ENCODE results near the gene CEBPE. TPM values are rescaled to one million over a fixed set of nuclear protein-coding genes. Genes with fewer than 3 reads are reported as not detected.

CEBPE gene
- total RNA-seq, 2 experiments from 2014 or later, result 1.1 to 2.3 TPM

- BruUV-seq (replicated peaks), result no TSS peak
- POLR2A ChIA-PET, result no interaction called here
- intact Hi-C loops (cut with micrococcal nuclease; ENCODE audit: unreplicated experiment), result no loop called here
Measured at GRCh38 chr14:23137813-23138535, 18.9 kb upstream of the CEBPE start.

GRCh38 chr14:23137192-23137812 is 18.2 kb upstream of the CEBPE start:
- intact Hi-C loops (cut with micrococcal nuclease; ENCODE audit: unreplicated experiment), result no loop called here
- no peak overlapping the region for H3K27ac ChIP-seq (ENCODE audit: low read depth, low read length, poor library complexity, severe bottlenecking)
- no peaks in the 10 kb centered on the region for H3K9me3 ChIP-seq (ENCODE audit: low read length)
- no peaks in the 10 kb centered on the region for H3K36me3 ChIP-seq (ENCODE audit: insufficient read depth, low read length)
- no peaks in the 10 kb centered on the region for H3K9me2 ChIP-seq (ENCODE audit: insufficient read depth, low read length)
- POLR2A ChIA-PET, result no interaction called here
- CTCF ChIA-PET (ENCODE audit: unreplicated experiment), result no interaction called here
- no peak overlapping the region for H2AFZ ChIP-seq (ENCODE audit: low read length)
- TF ChIP-seq CTCF (conservative IDR thresholded peaks at IDR 0.05; ENCODE audit: low read length) (no peak), EZH2phosphoT487 (IDR thresholded peaks at IDR 0.05; ENCODE audit: borderline replicate concordance, low read depth, low read length) (no peak)
- no peak overlapping the region for H3K4me2 ChIP-seq (ENCODE audit: low read length)
- no peaks in the 10 kb centered on the region for H4K20me1 ChIP-seq (ENCODE audit: insufficient read depth, low read length)
- BruUV-seq (replicated peaks), result no TSS peak
- DNase-seq (ENCODE audit: low spot score), result no peak
- H3K4me3 ChIP-seq (ENCODE audit: low read depth, low read length, poor library complexity, severe bottlenecking), result no peak overlapping the region
- H3K4me1 ChIP-seq (ENCODE audit: insufficient read depth, low read length, poor library complexity, severe bottlenecking), result peaks cover 6% of the 10 kb centered on the region
- no peaks in the 10 kb centered on the region for H3K79me2 ChIP-seq (ENCODE audit: insufficient read depth, low read depth, low read length)

More at GRCh38 chr14:23137813-23138535, 18.9 kb upstream of the CEBPE start:
- no peaks in the 10 kb centered on the region for H3K79me2 ChIP-seq (ENCODE audit: insufficient read depth, low read depth, low read length)
- H3K36me3 ChIP-seq (ENCODE audit: insufficient read depth, low read length), result no peaks in the 10 kb centered on the region
- H3K9me3 ChIP-seq (ENCODE audit: low read length), result no peaks in the 10 kb centered on the region
- TF ChIP-seq EZH2phosphoT487 (IDR thresholded peaks at IDR 0.05; ENCODE audit: borderline replicate concordance, low read depth, low read length) (no peak), CTCF (conservative IDR thresholded peaks at IDR 0.05; ENCODE audit: low read length) (no peak)
- H2AFZ ChIP-seq (ENCODE audit: low read length), result no peak overlapping the region
- no peaks in the 10 kb centered on the region for H4K20me1 ChIP-seq (ENCODE audit: insufficient read depth, low read length)
- no peak for DNase-seq (ENCODE audit: low spot score)
- H3K27ac ChIP-seq (ENCODE audit: low read depth, low read length, poor library complexity, severe bottlenecking), result no peak overlapping the region
- H3K9me2 ChIP-seq (ENCODE audit: insufficient read depth, low read length), result no peaks in the 10 kb centered on the region
- H3K4me3 ChIP-seq (ENCODE audit: low read depth, low read length, poor library complexity, severe bottlenecking), result no peak overlapping the region
- CTCF ChIA-PET (ENCODE audit: unreplicated experiment), result no interaction called here
- no peak overlapping the region for H3K4me2 ChIP-seq (ENCODE audit: low read length)
- H3K4me1 ChIP-seq (ENCODE audit: insufficient read depth, low read length, poor library complexity, severe bottlenecking), result peaks cover 6% of the 10 kb centered on the region

DNA sequence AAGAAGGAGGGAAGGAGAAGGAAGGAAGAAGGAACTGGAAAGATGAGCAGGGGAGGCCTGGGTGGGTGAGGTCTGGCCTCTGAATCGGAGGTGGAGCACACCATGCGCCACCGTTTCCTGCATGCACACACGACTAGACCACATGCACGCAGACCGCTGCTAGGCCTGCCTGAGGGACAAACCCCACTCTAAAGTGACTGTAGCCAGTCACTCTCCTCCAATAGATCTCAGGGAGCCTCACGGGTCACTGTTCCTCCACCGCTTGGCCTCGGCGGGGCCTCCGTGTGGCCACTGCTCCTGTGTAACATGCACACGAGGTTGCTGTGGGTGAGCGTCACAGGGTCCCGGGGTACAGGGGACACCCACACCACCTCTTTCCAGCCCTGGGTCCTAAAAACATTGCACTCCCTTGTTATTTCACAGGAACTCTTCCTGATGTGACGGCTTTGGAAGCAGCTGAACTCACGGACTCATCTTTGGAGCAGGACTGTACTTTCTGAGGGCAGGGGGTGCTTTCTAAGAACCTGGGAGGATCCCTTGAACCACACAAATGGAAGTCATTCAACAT is 17.6 kb upstream of the CEBPE start:
- no peak for DNase-seq (ENCODE audit: low spot score)
- TF ChIP-seq EZH2phosphoT487 (IDR thresholded peaks at IDR 0.05; ENCODE audit: borderline replicate concordance, low read depth, low read length) (no peak), CTCF (conservative IDR thresholded peaks at IDR 0.05; ENCODE audit: low read length) (no peak)
- no peaks in the 10 kb centered on the region for H3K36me3 ChIP-seq (ENCODE audit: insufficient read depth, low read length)
- H3K27ac ChIP-seq (ENCODE audit: low read depth, low read length, poor library complexity, severe bottlenecking), result no peak overlapping the region
- ChIA-PET CTCF (ENCODE audit: unreplicated experiment) (no interaction called here), POLR2A (no interaction called here)
- peaks cover 6% of the 10 kb centered on the region for H3K4me1 ChIP-seq (ENCODE audit: insufficient read depth, low read length, poor library complexity, severe bottlenecking)
- no peaks in the 10 kb centered on the region for H4K20me1 ChIP-seq (ENCODE audit: insufficient read depth, low read length)
- no TSS peak for BruUV-seq (replicated peaks)
- H3K9me3 ChIP-seq (ENCODE audit: low read length), result no peaks in the 10 kb centered on the region
- H3K4me2 ChIP-seq (ENCODE audit: low read length), result no peak overlapping the region
- no peak overlapping the region for H3K4me3 ChIP-seq (ENCODE audit: low read depth, low read length, poor library complexity, severe bottlenecking)
- intact Hi-C loops (cut with micrococcal nuclease; ENCODE audit: unreplicated experiment), result no loop called here
- H3K79me2 ChIP-seq (ENCODE audit: insufficient read depth, low read depth, low read length), result no peaks in the 10 kb centered on the region
- H3K9me2 ChIP-seq (ENCODE audit: insufficient read depth, low read length), result no peaks in the 10 kb centered on the region
- H2AFZ ChIP-seq (ENCODE audit: low read length), result no peak overlapping the region
